Amygdala (tissue), 56 donors: ENCODE measurements around the gene MYH4.

Experiments used
- DNase-seq, 56 donors: peaks; one replicate each; lab custom pipeline; 2025; lab: John Stamatoyannopoulos, UW

The MYH4 gene

DNA sequence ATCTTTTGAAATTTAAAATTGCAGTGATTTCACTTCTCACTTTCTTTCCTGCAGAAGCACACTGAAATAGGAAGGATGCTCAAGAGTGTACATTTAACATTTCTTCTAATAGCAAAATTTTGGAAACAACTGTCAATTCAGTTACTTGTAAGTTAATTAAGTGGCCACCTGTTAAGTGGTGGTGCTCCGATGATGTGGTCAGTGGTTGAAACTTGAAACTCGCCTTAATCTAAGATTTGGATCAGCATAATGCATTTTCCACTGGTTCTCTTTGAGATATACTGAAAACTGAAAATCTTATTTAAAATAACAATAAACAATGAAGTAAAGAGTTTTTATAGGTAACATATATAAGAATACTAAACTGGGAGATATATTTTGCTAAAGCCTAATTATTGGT lies 40.6 kb downstream of the MYH4 start:
- no peak for DNase-seq

DNA sequence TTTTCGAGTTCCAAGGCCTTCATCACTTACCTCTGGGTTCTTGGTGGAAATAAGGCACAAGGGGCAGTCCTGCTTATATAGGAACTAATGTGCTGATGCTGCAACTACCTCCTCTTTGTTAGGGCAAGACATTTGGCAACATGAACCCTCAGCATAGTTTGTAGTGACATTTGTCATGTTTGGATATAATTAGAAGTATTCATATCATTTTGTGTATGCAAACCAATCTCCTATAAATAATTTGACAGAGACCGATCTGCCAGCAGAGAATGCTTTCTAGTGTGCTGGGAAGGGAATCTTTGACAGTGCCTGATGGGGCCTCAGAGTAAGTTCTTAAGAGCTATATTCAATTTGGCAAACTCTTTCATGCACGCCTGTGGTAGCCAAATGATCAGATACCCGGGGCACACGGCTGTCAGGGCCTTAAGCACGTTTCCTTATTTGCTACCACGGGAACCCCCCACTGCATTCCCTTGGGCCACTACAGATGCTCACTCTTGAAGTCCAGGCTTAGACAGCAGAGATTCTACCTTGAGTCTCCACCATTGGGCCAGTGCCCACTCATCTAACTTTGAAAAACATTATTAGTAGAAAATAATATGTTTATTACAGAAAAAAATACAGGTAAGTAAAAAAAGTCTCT lies 47.3 kb downstream of the MYH4 start, which contains the start of gene MYH8:
TSS of gene MYH8 (minus strand) at position 51 of the 643 bp plus-strand sequence. CDS start 1,723 bp downstream, outside the sequence.
- no peak for DNase-seq

DNA sequence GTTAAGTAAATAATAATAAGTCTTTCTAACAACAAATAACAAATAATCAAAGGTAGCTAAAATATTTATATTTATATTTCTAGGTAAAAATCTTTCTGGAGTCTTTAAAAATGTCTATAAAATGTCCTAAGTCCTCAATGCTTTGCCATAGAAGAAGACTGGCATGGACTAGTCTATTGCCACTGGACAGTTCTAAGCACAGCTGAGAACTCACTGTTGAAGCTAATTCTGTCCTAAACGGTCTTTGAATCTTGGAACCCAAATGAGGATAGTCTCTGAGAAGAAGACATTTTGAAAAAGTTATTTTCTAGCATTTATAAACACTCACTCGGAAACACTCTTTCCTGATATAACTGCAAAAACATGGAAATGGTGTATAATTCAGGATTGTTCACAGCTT lies 48.1 kb downstream of the MYH4 start:
- DNase-seq = no peak

DNA sequence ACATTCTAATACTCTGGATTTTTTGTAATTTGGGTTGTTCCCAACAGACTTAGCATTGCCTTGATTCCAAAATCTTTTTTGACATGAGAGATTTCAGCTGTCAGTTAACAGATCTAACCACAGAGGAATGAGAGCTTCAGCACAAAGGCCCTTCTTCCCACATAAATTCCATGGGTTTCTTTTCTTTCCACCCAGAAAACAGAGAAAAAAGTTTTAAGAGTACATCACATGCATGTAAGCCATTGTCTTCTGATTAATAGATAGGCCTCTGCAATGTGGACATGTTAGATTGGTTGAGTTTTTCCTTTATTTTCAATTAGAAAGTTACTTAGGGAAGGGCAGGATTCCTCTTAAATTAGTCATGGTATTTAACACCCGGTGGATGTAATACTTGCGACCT lies 48.5 kb downstream of the MYH4 start:
- DNase-seq = no peak

DNA sequence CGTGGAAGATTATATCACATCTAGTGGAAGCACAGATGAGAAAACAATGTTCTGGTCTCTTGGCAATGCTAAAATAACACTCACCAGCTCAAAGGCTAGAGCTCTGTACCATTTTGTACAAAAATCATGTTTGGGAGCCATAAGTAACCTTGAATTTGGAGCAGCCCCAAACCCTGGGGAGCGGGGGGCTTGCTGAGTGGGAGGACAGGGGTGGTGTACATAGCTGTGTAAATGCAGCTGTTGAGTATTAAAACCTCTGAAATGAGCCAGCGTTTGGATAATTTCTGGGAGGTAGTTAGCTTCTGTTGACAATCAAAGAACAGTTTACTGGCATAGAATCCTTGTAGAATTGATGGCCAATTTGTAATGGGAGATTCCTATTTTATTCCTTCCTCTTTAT lies 51.9 kb downstream of the MYH4 start:
- no peak for DNase-seq

DNA sequence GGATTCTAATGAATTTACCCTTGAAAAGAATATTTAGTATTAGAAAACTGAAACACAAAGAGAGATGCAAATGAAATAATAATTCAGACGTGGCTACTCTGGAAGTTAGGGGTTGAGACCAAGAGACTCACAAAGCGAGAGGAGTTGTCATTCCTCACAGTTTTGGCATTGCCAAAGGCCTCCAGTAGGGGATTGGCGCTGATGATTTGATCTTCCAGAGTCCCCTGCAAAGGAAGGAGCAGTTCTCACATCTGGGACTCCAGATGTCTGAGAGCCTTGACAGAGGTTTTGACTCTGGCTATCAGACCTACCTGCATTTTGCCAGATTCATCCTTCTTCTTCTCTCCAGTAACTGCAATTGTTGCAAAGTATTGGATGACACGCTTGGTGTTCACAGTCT lies 54.2 kb downstream of the MYH4 start:
- DNase-seq = no peak

DNA sequence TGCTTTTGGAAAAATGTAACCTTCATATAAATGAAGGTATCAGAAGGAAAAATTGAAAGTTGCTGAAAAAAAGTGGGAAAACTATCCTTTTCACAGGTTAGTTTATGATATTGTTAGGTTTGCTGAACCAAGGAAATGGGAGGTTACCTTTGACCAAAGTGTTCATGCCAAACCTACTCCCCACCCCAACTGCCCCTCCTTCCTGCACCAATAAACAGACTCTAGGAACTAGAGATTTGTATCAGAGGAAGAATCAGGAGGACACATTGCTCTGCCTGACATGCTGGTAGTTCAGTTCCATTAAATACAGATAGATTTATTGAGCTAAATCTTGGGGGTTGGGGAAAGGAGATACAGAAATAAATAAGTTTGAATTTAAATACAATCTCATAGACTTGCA lies 65.8 kb downstream of the MYH4 start:
- no peak for DNase-seq

DNA sequence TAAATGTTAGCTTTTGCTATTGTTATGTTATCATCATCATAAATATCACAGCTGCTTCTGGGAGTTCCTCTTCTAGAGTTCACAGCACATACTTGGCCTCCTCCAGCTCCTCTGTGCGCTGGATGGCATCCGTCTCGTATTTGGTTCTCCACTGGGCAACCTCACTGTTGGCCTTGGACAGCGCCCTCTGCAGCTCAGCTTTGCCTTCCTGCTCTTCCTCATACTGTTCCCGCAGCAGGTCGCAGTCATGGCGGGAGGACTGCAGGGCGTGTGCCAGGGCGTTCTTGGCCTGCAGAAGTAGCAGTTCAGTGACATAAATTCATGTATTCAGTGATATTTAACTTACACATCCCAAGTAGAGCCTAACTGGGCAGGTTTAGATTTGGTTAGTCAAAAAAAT lies 71.0 kb downstream of the MYH4 start:
- DNase-seq = no peak

DNA sequence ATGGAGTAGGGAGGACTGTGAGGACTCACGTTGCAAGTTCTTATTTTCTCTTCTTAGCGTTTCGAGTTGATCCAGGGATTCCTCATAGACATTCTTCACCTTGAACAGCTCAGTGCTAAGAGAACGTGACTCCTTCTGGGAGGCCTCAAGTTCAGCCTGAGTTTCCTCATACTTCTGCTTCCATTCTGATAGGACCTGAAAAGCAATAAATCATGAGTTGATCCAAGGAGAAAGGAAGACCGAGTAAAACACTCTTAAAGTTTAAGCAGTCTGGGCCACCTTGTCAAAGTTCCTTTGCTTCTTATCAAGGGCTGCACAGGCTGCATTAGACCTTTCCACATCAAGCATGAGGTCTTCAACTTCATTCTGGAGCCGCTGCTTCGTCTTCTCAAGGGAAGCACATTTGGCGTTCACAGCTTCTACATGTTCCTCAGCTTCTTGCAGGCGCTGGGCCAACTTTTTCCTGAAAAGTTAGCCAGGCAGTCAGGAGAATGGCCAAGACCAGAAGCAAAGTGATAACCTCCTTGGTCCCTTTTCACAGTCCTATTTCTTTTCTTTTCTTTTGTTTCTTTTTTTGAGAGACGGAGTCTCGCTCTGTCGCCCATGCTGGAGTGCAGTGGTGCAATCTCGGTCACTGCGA lies 72.7 kb downstream of the MYH4 start:
- DNase-seq = no peak

DNA sequence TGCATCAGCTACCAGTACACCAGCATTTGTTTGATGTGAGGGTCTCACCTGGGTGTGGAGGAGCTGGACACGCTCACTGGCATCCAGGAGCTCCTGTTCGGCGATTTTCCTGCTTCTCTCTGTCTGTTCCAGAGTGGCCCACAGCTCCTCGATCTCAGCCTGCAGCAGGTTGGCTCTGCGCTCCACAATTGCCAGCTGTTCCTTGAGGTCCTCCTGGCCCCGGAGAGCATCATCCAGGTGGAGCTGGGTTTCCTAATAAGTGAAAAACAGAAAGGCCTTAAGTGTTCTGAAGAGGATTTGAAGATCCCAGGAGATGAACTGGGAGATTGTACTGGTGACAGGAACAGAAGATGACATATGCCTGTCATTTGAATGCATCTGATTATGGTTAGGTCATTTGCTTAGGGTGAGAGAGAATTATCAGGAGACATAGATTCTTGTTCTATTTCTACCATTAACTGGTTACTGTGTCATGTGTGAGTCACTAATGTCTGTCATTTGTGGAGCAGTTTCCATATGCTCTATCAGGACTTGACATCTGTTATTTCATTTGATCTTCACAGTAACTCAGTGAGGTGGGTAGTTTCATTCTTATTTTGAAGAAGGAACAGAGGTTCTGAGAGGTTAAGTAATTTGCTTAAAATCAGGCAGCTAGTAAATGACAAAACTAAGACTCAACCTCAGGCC lies 75.0 kb downstream of the MYH4 start:
- no peak for DNase-seq
